ENCODE results near the gene SP2. TPM values are rescaled to one million over a fixed set of nuclear protein-coding genes. Genes with fewer than 3 reads are reported as not detected.

Gene SP2
- total and polyA plus RNA-seq, 2 of the 13 experiments (the other 11 are each of a cell fraction or from before 2014, with no cell fraction given) = 1.4 to 4.8 TPM

- BruUV-seq (replicated peaks) = no TSS peak
- H3K4me3 ChIP-seq (replicated peaks in 1 of 3; ENCODE audit: insufficient read depth in 1 of 3, low read depth in 2 of 3, low read length in 3 of 3) = no peak overlapping the region
- 6% methylated on average over 9 of the region's 11 CpGs for WGBS (ENCODE audit: low lambda C conversion rate)
- intact Hi-C loops (cut with micrococcal nuclease; ENCODE audit: unreplicated experiment) (no loop called here), in situ Hi-C loops (cut with HindIII; ENCODE audit: extremely low pct_ligation_motif_present, low pct_unique_long_range_greater_than_20kb) (no loop called here)
- ChIA-PET POLR2A (interaction anchor here (1.0 to 3.9 kb wide), 5 partner anchors 10 to 57 kb away, joined by 3 to 36 read pairs (median 5); partner anchors contain the start of genes LRRC46, MRPL10, PNPO and SCRN2), CTCF (ENCODE audit: low intra/inter-chr PET ratio, low total read pairs) (no interaction called here)
- H3K4me2 ChIP-seq (ENCODE audit: low read depth, low read length) = peak overlapping the region; percentile 43
- H3K9me3 ChIP-seq (ENCODE audit: low read length) = no peaks in the 10 kb centered on the region
- FAIRE-seq = no peak
- TF ChIP-seq FOXK1 (CRISPR knock-in tag; IDR thresholded peaks at IDR 0.05; ENCODE audit: borderline replicate concordance, low read depth) = no peak
- no peak for TF ChIP-seq PCBP2 (optimal IDR thresholded peaks at IDR 0.05; ENCODE audit: low read depth, low read length, poor library complexity, severe bottlenecking)
- TF ChIP-seq, protein P1, sequence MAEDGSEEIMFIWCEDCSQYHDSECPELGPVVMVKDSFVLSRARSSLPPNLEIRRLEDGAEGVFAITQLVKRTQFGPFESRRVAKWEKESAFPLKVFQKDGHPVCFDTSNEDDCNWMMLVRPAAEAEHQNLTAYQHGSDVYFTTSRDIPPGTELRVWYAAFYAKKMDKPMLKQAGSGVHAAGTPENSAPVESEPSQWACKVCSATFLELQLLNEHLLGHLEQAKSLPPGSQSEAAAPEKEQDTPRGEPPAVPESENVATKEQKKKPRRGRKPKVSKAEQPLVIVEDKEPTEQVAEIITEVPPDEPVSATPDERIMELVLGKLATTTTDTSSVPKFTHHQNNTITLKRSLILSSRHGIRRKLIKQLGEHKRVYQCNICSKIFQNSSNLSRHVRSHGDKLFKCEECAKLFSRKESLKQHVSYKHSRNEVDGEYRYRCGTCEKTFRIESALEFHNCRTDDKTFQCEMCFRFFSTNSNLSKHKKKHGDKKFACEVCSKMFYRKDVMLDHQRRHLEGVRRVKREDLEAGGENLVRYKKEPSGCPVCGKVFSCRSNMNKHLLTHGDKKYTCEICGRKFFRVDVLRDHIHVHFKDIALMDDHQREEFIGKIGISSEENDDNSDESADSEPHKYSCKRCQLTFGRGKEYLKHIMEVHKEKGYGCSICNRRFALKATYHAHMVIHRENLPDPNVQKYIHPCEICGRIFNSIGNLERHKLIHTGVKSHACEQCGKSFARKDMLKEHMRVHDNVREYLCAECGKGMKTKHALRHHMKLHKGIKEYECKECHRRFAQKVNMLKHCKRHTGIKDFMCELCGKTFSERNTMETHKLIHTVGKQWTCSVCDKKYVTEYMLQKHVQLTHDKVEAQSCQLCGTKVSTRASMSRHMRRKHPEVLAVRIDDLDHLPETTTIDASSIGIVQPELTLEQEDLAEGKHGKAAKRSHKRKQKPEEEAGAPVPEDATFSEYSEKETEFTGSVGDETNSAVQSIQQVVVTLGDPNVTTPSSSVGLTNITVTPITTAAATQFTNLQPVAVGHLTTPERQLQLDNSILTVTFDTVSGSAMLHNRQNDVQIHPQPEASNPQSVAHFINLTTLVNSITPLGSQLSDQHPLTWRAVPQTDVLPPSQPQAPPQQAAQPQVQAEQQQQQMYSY (CRISPR knock-in tag; IDR thresholded peaks at IDR 0.05) = peak; percentile 41; the same call in 1 of the 2 replicates
- no peak for TF ChIP-seq NFIB (CRISPR knock-in tag; IDR thresholded peaks at IDR 0.05; ENCODE audit: borderline replicate concordance)
- 0 out of 2 replicates have a peak, but pooled peaks have one; percentile 19 for TF ChIP-seq MTF2 (CRISPR knock-in tag; IDR thresholded peaks at IDR 0.05; ENCODE audit: borderline replicate concordance)
- TF ChIP-seq ASH2L (IDR thresholded peaks at IDR 0.05; ENCODE audit: insufficient read length, low read depth, low read length) = no peak
- TF ChIP-seq ZSCAN25 (CRISPR knock-in tag; IDR thresholded peaks at IDR 0.05) = no peak
- TF ChIP-seq ZNF567 (CRISPR knock-in tag; IDR thresholded peaks at IDR 0.05; ENCODE audit: borderline replicate concordance) = no peak
- TF ChIP-seq NFYB (CRISPR knock-in tag; IDR thresholded peaks at IDR 0.05) = no peak
- TF ChIP-seq ZNF75D (CRISPR knock-in tag; IDR thresholded peaks at IDR 0.05; ENCODE audit: borderline replicate concordance) = no peak
- TF ChIP-seq CBFB (CRISPR knock-in tag; IDR thresholded peaks at IDR 0.05) = no peak
- H2AFZ ChIP-seq (ENCODE audit: low read length) = no peak overlapping the region
- H3K79me2 ChIP-seq (ENCODE audit: insufficient read depth, low read length) = no peaks in the 10 kb centered on the region
- ATAC-seq = peak; percentile 15
- no peaks in the 10 kb centered on the region for H4K20me1 ChIP-seq (ENCODE audit: insufficient read depth, low read length)
- H3K27ac ChIP-seq (ENCODE audit: extremely low read length, insufficient read depth, low read length) = no peak overlapping the region
- no peaks in the 10 kb centered on the region for H3K36me3 ChIP-seq (replicated peaks in 1 of 2; ENCODE audit: control insufficient read depth in 1 of 2, insufficient read depth in 2 of 2, low read length in 2 of 2)
- H3K27me3 ChIP-seq (ENCODE audit: control insufficient read depth in 1 of 2, insufficient read depth in 2 of 2, low read length in 2 of 2) = peaks cover 5 to 41% of the 10 kb centered on the region in 2 experiments; a peak in 4 of 5 replicates
- no peak overlapping the region for H3K9ac ChIP-seq (ENCODE audit: insufficient read depth, low read depth, low read length)
- peaks cover 27% of the 10 kb centered on the region for H3K4me1 ChIP-seq (ENCODE audit: insufficient read depth, low read length)
- no peak for DNase-seq (ENCODE audit: low spot score)
Measured at GRCh38 chr17:47884905-47885730, 10.9 kb upstream of the SP2 start.

Data from HepG2 (cell line).